HG02571 (cell line): ENCODE results near the gene NPC1.
"Not testable (repeated sequence)": the region's sequence is repeated elsewhere in the genome, so short reads cannot be mapped to it uniquely, and the experiment has no call there.

Experiments used
- ATAC-seq: cut with Tn5 transposase; IDR thresholded peaks from one replicate; pipeline ENCODE4 v1.9.1; 2021; ENCODE audit warnings: mild to moderate bottlenecking, moderate library complexity; ENCODE audit not compliant: unreplicated experiment

The NPC1 gene

DNA sequence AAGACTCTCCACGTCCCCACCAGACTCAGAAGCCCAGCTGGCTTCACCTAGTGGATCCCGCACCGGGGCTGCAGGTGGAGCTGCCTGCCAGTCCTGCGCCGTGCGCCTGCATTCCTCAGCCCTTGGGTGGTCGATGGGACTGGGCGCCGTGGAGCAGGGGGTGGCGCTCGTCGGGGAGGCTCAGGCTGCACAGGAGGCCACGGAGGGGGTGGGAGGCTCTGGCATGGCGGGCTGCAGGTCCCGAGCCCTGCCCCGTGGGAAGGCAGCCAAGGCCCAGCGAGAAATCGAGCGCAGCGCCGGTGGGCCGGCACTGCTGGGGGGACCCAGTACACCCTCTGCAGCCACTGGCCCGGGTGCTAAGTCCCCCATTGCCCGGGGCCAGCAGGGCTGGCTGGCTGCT lies 8.8 kb downstream of the NPC1 start:
- not testable (repeated sequence) for ATAC-seq

- ATAC-seq, result no peak
Observed at GRCh38 chr18:23575309-23575651, 11.0 kb downstream of the NPC1 start.

DNA sequence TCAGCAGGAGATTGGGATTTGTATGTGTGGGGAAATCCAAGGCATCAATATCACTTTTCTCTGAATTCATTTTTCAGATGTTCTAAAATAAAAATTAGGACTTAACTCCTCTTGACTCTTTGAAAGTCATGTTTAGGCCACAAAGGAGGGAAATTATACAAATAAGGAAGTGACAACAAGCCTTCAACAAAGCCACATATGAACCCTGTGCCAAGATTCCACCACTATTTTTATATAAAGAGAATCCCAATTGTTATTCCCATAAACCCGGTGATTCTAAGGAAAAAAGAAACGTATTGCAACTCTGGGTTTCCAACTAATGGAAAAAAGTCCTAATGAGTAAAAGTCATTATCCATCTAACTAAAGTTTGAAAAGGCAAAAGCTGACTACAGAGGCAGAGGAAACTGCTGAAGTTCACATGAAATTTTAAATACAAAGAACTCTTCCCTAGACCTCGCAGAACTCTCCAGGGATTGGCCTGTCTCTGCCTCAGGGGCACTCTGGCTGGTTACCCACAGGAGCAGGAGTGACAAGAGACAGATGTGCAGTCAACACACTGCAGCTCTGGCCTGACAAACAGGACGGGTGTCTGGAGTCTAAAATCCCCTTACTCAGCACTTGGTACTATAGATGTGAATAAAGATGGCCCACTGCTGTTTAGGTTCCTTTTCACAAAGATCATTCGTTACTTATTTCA lies 11.5 kb downstream of the NPC1 start:
- ATAC-seq, result no peak

GRCh38 chr18:23573626-23574431 lies 12.5 kb downstream of the NPC1 start:
- no peak for ATAC-seq

- ATAC-seq, result no peak
Observed at GRCh38 chr18:23573020-23573419, 13.3 kb downstream of the NPC1 start.

GRCh38 chr18:23572570-23572969 lies 13.7 kb downstream of the NPC1 start:
- no peak for ATAC-seq

DNA sequence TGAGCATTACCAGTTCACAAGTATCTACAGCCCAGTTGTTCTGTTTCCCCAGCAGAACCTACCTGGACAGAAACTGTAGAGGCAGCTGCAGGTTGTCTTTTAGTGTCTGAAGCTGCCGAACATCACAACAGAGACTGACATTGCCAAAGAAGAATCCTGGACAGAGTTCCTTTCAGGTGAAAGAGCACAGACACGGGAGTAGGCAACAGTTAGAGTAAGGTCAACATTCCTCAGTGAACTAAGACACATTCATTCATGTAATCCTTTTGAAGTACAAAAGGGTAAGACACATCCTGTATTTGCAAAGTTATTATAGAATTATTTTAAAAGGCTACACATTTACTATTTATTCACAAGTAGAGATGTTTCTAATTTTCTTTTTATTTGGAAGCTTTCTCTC lies 14.3 kb downstream of the NPC1 start:
- no peak for ATAC-seq

- no peak for ATAC-seq
Observed at GRCh38 chr18:23570912-23571504, 15.3 kb downstream of the NPC1 start.

DNA sequence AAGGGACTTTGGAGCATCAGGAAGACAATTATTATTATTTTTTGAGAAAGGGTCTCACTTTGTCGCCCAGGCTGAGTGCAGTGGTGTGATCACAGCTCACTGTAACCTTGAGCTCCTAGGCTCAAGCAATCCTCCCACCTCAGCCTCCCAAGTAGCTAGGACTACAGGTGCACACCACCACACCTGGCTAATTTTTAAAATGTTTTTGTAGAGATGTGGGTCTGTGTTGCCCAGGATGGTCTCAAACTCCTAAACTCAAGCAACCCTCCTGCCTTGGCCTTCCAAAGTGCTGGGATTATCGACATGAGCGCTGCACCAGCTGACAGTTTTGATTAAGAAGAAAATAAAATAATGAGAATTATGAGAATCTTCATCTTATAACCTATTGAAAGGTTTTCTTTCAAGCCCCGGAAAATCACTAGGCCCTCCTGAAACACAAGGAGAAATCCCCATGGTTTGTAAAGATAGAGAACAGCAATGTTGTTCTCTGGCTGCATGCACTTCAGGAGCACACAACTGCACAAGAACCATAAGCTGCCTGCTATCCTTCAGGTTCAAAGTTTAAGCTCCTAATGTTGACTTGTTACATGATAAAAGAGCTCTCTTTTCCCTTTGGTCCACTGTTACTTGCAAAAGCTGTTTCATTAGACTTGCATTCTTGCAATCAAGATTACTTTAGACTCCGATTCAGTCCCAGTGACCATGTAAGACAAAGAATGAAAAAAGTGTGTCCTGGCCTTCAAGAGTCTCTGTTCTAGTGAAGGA lies 16.8 kb downstream of the NPC1 start:
- no peak for ATAC-seq

DNA sequence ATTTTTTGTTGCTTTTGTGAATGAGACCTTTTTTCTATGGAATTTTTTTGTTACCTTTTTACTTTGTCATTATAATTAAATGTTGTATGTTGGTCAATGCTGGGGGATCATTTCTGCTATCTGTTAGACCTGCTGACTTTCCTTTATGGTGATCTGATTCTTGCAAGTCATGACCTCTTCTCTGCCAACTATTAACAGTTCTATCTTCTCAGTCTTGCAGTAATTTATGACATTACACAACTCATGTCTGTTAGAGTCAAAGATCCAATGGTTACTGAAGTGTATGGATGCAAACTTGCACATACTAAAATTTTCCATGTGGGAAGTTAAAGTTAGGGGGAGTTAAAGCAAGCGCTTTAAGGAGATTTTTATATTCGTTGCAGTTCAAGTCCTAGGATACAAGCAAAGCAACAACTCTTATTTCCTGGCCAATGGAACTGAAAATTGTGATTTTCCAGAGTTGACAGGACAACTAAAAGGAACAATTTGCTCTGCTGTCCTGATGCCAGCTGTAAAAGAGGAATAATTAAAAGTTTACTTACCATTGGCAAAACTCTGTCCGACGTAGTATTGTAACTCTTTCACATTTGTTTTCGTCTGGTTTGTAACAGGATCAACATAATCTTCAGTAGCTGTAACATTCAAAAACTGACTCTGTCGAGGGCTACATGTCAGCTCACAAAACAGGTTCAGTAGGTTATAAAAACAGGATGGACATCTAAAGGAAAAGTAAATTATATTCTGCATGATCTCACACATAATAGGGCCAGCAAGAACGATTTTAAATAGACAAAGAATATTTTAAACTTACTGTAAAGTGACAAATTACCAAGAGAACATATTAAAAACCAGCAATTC lies 17.8 kb downstream of the NPC1 start:
- ATAC-seq, result no peak

GRCh38 chr18:23567671-23568070 lies 18.6 kb downstream of the NPC1 start:
- ATAC-seq, result no peak

- no peak for ATAC-seq
Observed at GRCh38 chr18:23565916-23566547, 20.3 kb downstream of the NPC1 start.

DNA sequence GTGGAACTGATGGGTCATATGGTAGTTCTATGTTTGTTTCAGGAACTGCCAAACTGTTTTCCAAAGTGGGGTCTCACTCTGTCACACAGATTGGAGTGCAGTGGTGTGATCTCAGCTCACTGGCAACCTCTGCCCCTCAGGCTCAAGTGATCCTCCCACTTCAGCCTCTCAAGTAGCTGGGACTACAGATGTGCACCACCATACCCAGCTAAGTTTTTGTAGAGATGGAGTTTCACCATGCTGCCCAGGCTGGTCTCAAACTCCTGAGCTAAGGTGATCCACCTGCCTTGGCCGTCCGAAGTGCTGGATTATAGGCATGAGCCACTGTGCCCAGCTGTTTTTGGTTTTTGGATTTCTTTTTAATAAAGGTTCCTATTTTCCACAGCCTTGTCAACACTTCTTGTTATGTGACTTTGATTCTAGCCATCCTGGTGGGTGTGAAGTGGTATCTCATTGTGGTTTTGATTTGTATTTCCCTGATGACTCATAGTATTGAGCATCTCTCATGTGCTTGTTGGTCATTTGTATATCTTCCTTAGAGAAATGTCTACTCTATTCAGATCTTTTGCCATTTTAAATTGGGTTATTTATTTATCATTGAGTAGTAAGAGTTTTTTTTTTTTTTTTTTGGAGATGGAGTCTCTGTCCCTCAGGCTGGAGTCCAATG lies 22.8 kb downstream of the NPC1 start:
- no peak for ATAC-seq

DNA sequence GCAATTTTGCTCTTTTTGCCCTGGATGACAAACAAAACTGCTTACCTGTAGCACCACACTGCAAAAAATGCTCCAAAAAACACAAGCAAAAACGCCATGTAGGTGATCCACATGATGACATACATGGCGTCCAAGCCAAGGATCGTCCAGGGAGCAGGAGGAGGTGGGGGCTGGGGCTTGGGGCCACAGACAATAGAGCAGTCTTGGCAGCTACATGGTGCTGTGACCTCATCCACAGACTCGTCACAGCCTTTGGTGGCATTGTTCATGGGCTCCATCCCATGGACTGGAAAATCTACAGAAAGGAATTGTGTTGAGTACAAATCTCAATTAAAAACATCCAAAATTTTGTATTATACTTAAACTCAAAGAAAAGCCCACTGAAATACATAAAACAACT lies 26.1 kb downstream of the NPC1 start:
- ATAC-seq, result no peak

DNA sequence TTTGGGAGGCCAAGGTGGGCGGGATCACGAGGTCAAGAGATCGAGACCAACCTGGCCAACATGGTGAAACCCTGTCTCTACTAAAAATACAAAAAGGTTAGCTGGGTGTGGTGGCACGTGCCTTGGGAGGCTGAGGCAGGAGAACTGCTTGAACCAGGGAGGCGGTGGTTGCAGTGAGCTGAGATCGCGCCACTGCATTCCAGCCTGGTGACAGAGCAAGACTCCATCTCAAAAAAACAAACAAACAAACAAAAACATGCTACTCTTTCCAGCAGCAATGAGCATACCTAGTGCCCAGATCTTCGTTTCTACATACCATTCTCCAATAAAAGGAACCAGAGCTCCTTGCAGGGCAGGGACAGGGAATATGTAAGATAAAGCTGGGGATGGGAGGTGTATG lies 28.8 kb downstream of the NPC1 start:
- not testable (repeated sequence) for ATAC-seq

DNA sequence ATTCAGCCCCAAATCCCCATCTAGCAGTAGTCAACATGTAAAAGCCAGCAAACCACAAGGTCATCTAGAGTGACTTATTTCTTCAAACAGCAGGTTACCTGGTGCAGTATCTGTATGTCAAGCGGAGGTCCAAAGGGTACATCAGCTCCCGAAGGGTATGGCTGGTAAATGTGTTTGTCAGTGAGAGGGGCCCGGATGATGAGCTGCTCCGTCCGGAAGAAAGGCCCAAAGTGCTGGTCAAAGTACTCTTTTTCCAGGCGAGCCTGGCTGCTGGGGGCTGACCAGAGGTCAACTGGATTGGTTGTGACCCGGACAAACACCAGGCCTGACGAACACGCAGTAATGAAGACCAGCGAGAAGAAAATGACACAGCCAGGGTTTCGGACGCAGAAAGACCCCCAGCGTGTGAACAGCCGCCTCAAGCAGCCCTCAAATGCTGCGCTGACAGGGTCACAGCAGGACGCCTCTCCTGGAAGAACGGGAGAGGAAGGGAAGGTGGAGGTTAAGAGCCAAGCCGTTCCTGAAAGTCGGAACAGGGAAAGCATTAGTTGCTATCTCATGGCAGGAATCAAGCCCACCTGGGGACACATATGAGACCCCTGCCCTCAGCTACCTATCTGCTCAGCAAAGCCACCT lies 30.0 kb downstream of the NPC1 start:
- ATAC-seq, result no peak

- no peak for ATAC-seq
Observed at GRCh38 chr18:23553887-23554286, 32.4 kb downstream of the NPC1 start.

DNA sequence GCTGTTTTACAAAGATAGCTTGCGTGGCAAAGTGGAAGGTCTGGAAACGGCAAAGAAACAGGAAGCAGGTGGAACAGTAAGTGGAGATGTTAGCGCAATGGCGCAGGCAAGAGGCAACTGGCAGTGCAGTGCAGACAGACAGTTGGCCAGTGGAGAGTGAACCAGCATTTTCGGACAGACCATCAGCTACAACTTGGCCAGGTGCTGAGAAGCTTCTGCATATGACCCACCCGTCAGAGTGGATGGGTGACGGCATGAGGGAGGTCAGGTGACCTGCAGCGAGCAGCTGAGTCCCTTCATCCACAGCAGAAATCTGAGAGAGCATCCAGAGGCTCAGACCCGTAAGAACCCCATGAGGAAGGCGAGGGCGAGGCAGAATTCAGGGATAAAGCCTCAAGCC lies 33.8 kb downstream of the NPC1 start:
- ATAC-seq, result no peak

DNA sequence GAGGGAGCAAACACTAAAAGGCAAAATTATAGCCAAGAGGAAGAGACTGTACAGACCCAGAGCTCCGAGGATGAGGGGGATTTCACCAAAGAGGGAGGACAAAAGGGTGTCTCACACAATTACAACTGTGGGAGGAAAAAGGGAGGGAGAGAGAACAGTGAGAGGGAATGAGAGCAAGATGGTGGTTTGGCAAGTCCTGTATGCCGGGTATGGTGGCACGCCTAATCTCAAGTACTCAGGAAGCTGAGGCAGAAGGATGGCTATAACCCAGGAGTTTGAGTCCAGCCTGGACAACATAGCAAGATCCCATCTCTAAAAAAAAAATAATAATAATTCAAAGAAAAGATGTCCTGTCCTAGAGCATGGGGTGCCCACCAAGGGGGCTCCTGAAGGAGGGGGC lies 34.3 kb downstream of the NPC1 start:
- ATAC-seq, result no peak
